Measurements from ENCODE around the gene MEGF11. TPM values are rescaled to one million over a fixed set of nuclear protein-coding genes. Genes with fewer than 3 reads are reported as not detected.

Gene MEGF11
- total and polyA plus RNA-seq, 7 donors, result 0.04 to 0.05 TPM; not detected in 5

GRCh38 chr15:66151809-66152208 is 101.7 kb downstream of the MEGF11 start:
- intact Hi-C loops (cut with DNase I), result no loop called here
- no peak for ATAC-seq
- peaks cover 0 to 23% (median 0%) of the 10 kb centered on the region in 3 donors for H3K27me3 ChIP-seq (ENCODE audit: insufficient read depth in 3 of 3, low read length in 2 of 3)

DNA sequence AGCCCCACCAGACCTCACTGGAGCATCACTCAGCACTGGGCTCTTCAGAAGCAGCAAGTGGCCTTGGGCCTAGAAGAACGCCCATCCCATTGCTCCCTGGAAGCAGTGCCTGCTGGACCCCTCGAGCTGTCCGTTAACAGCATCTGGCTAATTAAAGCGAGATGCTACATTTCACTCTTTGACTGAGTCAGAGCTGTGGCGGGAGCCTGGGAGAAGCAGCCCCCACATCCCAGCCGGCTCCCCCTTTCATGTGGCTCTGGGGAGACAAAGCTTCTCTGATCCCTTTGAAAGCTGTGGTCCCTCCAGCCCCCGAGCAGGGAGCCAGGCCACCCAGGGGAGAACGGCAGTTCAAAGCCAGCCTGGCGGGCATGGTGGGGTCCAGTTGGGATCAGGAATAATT is 103.7 kb downstream of the MEGF11 start:
- TF ChIP-seq, protein P1, sequence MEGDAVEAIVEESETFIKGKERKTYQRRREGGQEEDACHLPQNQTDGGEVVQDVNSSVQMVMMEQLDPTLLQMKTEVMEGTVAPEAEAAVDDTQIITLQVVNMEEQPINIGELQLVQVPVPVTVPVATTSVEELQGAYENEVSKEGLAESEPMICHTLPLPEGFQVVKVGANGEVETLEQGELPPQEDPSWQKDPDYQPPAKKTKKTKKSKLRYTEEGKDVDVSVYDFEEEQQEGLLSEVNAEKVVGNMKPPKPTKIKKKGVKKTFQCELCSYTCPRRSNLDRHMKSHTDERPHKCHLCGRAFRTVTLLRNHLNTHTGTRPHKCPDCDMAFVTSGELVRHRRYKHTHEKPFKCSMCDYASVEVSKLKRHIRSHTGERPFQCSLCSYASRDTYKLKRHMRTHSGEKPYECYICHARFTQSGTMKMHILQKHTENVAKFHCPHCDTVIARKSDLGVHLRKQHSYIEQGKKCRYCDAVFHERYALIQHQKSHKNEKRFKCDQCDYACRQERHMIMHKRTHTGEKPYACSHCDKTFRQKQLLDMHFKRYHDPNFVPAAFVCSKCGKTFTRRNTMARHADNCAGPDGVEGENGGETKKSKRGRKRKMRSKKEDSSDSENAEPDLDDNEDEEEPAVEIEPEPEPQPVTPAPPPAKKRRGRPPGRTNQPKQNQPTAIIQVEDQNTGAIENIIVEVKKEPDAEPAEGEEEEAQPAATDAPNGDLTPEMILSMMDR (IDR thresholded peaks at IDR 0.05), result no peak
- Histone ChIP-seq H3K27ac (no peak overlapping the region), H3K36me3 (ENCODE audit: insufficient read depth in 1 of 2, low read depth in 1 of 2) (no peaks in the 10 kb centered on the region), H3K27me3 (ENCODE audit: insufficient read depth in 3 of 3, low read length in 2 of 3) (peaks cover 0 to 19% (median 0%) of the 10 kb centered on the region in 3 donors), H3K4me1 (no peaks in the 10 kb centered on the region), H3K4me3 (no peak overlapping the region), H3K9me3 (no peaks in the 10 kb centered on the region)
- no peak for ATAC-seq
- intact Hi-C loops (cut with DNase I), result no loop called here
- no peak for DNase-seq
- 80 to 84% (median 81%) methylated on average over 9 of the region's 9 CpGs for WGBS, 3 donors

More at GRCh38 chr15:66151809-66152208, 101.7 kb downstream of the MEGF11 start:
- no peaks in the 10 kb centered on the region for H3K9me3 ChIP-seq
- H3K4me3 ChIP-seq, result no peak overlapping the region
- DNase-seq, result no peak
- no peaks in the 10 kb centered on the region for H3K36me3 ChIP-seq (ENCODE audit: insufficient read depth in 1 of 2, low read depth in 1 of 2)
- no peaks in the 10 kb centered on the region for H3K4me1 ChIP-seq
- 39 to 47% (median 43%) methylated on average over 7 of the region's 7 CpGs for WGBS, 3 donors
- H3K27ac ChIP-seq, result no peak overlapping the region
- TF ChIP-seq, protein P1 (IDR thresholded peaks at IDR 0.05), result no peak

GRCh38 chr15:66148187-66148586 is 105.4 kb downstream of the MEGF11 start:
- WGBS, 3 donors, result 71 to 82% (median 76%) methylated on average over 2 of the region's 2 CpGs
- no peaks in the 10 kb centered on the region for H3K9me3 ChIP-seq
- H3K4me1 ChIP-seq, result no peaks in the 10 kb centered on the region
- intact Hi-C loops (cut with DNase I), result no loop called here
- no peak overlapping the region for H3K27ac ChIP-seq
- no peaks in the 10 kb centered on the region for H3K36me3 ChIP-seq (ENCODE audit: insufficient read depth in 1 of 2, low read depth in 1 of 2)
- H3K27me3 ChIP-seq (ENCODE audit: insufficient read depth in 3 of 3, low read length in 2 of 3), result peaks cover 0 to 19% (median 0%) of the 10 kb centered on the region in 3 donors
- no peak overlapping the region for H3K4me3 ChIP-seq
- TF ChIP-seq, protein P1 (IDR thresholded peaks at IDR 0.05), result no peak
- ATAC-seq (no peak), DNase-seq (no peak)

- TF ChIP-seq, protein P1 (IDR thresholded peaks at IDR 0.05), result no peak
- Histone ChIP-seq H3K4me1 (no peaks in the 10 kb centered on the region), H3K27me3 (ENCODE audit: insufficient read depth in 3 of 3, low read length in 2 of 3) (peaks cover 0 to 16% (median under 1%) of the 10 kb centered on the region in 3 donors), H3K4me3 (no peak overlapping the region), H3K36me3 (ENCODE audit: insufficient read depth in 1 of 2, low read depth in 1 of 2) (no peaks in the 10 kb centered on the region), H3K27ac (no peak overlapping the region), H3K9me3 (no peaks in the 10 kb centered on the region)
- ATAC-seq (no peak), DNase-seq (no peak)
- intact Hi-C loops (cut with DNase I), result no loop called here
- 90 to 92% (median 91%) methylated on average over 3 of the region's 3 CpGs for WGBS, 3 donors
Observed at GRCh38 chr15:66147440-66147839, 106.1 kb downstream of the MEGF11 start.

GRCh38 chr15:66145726-66146182 is 107.8 kb downstream of the MEGF11 start:
- intact Hi-C loops (cut with DNase I), result no loop called here
- TF ChIP-seq, protein P1 (IDR thresholded peaks at IDR 0.05), result no peak
- WGBS, 3 donors, result 59 to 69% (median 60%) methylated on average over 6 of the region's 6 CpGs
- DNase-seq (no peak), ATAC-seq (no peak)
- H3K9me3 ChIP-seq, result no peaks in the 10 kb centered on the region
- no peak overlapping the region for H3K27ac ChIP-seq
- H3K36me3 ChIP-seq (ENCODE audit: insufficient read depth in 1 of 2, low read depth in 1 of 2), result no peaks in the 10 kb centered on the region
- no peaks in the 10 kb centered on the region for H3K4me1 ChIP-seq
- peaks cover 0 to 15% (median 2%) of the 10 kb centered on the region in 3 donors for H3K27me3 ChIP-seq (ENCODE audit: insufficient read depth in 3 of 3, low read length in 2 of 3)
- H3K4me3 ChIP-seq, result no peak overlapping the region
